Chondrocyte (in vitro differentiated cells): Measurements from ENCODE around the gene VRTN. TPM values are rescaled to one million over a fixed set of nuclear protein-coding genes. Genes with fewer than 3 reads are reported as not detected.

Experiments used
- DNase-seq: peaks from one replicate; pipeline ENCODE4 v3.0.0; 2021; ENCODE audit warnings: mixed read lengths, low spot score
- H3K27ac Mint-ChIP-seq: one replicate; pipeline ENCODE4 v1.8.0; 2021; ENCODE audit warnings: mild to moderate bottlenecking, moderate library complexity, mixed read lengths; ENCODE audit not compliant: unreplicated experiment
- H3K27me3 Mint-ChIP-seq: 2 replicates; pipeline ENCODE4 v1.8.0; 2021; ENCODE audit warnings: low read depth, mixed read lengths
- H3K36me3 Mint-ChIP-seq: 2 replicates; pipeline ENCODE4 v1.8.0; 2021; ENCODE audit warnings: low read depth, mixed read lengths
- H3K4me1 Mint-ChIP-seq: 2 replicates; pipeline ENCODE4 v1.8.0; 2021; ENCODE audit warnings: low read depth, mild to moderate bottlenecking, mixed read lengths
- H3K4me3 Mint-ChIP-seq: one replicate; pipeline ENCODE4 v1.8.0; 2021; ENCODE audit warnings: mild to moderate bottlenecking, moderate library complexity, mixed read lengths; ENCODE audit not compliant: unreplicated experiment
- H3K9me3 Mint-ChIP-seq: 2 replicates; pipeline ENCODE4 v1.8.0; 2021; ENCODE audit warnings: low read depth, mixed read lengths
- total RNA-seq: library from RNA; stranded (reverse); gene quantifications from 3 replicates; pipeline ENCODE4 v1.2.1, GENCODE V29; 2021
- TF ChIP-seq, protein P1 (sequence below): fragments of 200-600 bp; sonication (generic); IDR thresholded peaks from 2 replicates; pipeline ENCODE4 v1.5.0; 2021; ENCODE audit warnings: antibody characterized with exemption, mild to moderate bottlenecking, moderate library complexity

Gene VRTN
- total RNA-seq, 1 donor from 2014 or later = not detected

DNA sequence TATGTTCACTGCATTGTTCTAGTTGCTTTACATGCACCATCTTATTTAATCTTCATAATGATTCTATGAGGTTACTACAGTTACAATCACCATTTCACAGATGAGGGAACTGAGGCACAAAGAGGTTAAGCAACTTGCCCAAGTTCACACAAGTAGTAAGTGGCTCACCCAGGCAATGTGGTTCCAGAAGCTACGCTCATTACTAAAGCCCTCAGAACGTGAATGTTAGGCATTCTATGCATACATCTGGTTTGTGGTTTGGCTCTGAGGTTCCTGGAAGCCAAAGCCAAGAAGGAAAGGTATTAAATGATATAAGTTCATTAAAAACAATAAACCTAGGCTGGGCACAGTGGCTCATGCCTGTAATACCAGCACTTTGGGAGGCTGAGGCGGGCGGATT lies 14.4 kb upstream of the VRTN start:
- no peak overlapping the region for H3K4me3 Mint-ChIP-seq
- no peaks in the 10 kb centered on the region for H3K4me1 Mint-ChIP-seq
- H3K27me3 Mint-ChIP-seq = peaks cover 15% of the 10 kb centered on the region
- TF ChIP-seq, protein P1, sequence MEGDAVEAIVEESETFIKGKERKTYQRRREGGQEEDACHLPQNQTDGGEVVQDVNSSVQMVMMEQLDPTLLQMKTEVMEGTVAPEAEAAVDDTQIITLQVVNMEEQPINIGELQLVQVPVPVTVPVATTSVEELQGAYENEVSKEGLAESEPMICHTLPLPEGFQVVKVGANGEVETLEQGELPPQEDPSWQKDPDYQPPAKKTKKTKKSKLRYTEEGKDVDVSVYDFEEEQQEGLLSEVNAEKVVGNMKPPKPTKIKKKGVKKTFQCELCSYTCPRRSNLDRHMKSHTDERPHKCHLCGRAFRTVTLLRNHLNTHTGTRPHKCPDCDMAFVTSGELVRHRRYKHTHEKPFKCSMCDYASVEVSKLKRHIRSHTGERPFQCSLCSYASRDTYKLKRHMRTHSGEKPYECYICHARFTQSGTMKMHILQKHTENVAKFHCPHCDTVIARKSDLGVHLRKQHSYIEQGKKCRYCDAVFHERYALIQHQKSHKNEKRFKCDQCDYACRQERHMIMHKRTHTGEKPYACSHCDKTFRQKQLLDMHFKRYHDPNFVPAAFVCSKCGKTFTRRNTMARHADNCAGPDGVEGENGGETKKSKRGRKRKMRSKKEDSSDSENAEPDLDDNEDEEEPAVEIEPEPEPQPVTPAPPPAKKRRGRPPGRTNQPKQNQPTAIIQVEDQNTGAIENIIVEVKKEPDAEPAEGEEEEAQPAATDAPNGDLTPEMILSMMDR = no peak
- no peak overlapping the region for H3K27ac Mint-ChIP-seq
- no peaks in the 10 kb centered on the region for H3K9me3 Mint-ChIP-seq
- no peaks in the 10 kb centered on the region for H3K36me3 Mint-ChIP-seq
- no peak for DNase-seq

DNA sequence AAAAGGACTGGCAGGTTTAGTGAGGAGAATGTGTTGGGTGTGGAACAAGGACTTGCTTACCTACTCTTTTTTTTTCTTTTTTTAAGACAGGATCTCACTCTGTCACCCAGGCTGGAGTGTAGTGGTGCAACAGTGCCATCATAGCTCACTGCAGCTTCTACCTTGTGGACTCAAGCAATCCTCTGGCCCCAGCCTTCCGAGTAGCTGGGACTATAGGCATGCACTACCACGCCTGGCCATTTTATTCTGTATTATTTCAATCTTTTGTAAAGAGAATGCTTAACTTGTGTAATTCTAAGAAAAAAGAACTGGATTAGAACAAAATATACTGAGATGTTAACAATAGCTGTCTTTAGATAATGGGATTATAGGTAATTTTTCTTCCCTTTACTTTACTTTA lies 1.9 kb upstream of the VRTN start:
- H3K27ac Mint-ChIP-seq = no peak overlapping the region
- H3K4me1 Mint-ChIP-seq = peaks cover 4% of the 10 kb centered on the region
- TF ChIP-seq, protein P1 = no peak
- no peak overlapping the region for H3K4me3 Mint-ChIP-seq
- no peaks in the 10 kb centered on the region for H3K9me3 Mint-ChIP-seq
- H3K36me3 Mint-ChIP-seq = no peaks in the 10 kb centered on the region
- peaks cover 31% of the 10 kb centered on the region for H3K27me3 Mint-ChIP-seq
- peak; percentile 19 for DNase-seq

DNA sequence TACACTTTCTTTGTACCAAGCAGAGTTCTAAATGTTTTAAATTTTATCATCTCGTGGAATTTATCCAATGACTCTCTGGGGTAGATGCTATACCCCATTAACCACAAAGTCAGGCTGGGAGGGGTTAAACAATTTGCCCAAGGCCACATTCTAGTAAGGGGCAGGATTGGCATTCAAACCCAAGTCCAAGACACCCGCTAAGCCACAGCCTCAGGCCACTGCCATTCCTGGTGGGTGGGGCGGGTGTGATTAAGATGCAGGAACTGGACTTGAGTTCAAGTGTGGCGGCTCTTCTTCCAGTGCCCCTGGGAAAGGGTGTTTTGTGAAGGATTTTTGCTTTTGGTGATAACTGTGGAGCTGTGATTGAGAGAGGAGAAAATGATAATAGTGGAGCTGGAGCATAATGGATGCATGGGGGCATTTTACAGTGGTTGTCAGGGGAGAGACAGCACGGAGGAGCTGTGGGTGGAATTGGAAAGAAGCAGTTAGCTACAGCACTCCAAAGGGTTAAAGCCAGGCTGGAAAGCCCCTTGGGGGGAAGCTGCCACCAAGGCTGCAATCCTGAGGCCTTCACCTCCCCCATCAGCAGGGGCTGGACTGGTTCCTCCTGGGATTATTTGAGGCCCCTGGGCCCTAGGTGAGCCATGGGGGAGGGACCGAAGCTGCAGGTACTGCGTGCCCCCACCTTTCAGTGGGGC lies 1.0 kb upstream of the VRTN start:
- peaks cover 35% of the 10 kb centered on the region for H3K27me3 Mint-ChIP-seq
- TF ChIP-seq, protein P1 = no peak
- H3K36me3 Mint-ChIP-seq = no peaks in the 10 kb centered on the region
- DNase-seq = peak; percentile 20
- no peak overlapping the region for H3K27ac Mint-ChIP-seq
- no peaks in the 10 kb centered on the region for H3K9me3 Mint-ChIP-seq
- H3K4me3 Mint-ChIP-seq = no peak overlapping the region
- H3K4me1 Mint-ChIP-seq = peaks cover 4% of the 10 kb centered on the region

- Mint-ChIP-seq H3K4me3 (no peak overlapping the region), H3K9me3 (no peaks in the 10 kb centered on the region), H3K4me1 (peaks cover 4% of the 10 kb centered on the region), H3K27ac (no peak overlapping the region), H3K36me3 (no peaks in the 10 kb centered on the region), H3K27me3 (peaks cover 40% of the 10 kb centered on the region)
- TF ChIP-seq, protein P1 = no peak
- DNase-seq = peak; percentile 47
These were observed 523 bp upstream of the VRTN start for GRCh38 chr14:74347795-74348100.

DNA sequence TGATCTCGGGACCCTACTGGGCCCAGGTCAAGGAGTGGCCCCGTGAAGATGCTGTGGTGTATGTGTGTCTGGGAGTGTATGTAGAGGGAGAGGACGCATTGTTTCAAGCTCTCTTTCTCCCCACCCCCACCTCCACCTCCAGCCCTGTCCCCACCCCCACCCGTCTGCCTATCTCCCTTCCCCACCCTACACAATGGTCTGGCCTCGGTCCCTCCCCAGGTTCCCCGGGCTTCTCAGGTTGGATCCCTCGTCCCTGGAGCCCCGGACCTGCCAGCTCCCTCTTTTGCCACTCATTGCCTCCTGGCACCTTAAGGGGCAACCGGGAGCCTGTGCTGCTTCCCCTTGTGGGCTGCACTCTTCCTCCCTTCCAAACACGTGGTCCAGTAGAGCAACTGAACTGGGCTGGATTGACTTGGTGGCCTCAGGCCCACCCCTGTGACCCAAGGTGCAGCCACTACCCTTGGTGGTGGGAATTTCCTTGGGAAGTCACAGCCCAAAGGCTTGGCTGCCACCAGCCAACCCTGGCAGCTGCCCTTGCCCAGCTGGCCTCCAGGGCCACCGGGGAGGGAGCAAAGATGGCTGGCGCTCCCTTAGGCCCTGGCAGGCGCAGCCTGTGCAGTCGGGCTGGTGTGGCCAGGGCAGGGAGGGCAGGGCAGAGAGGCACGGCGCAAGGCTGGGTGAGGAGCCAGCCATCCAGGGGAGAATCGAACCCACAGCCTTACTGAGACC lies 628 bp downstream of the VRTN start:
- Mint-ChIP-seq H3K27ac (no peak overlapping the region), H3K36me3 (no peaks in the 10 kb centered on the region)
- TF ChIP-seq, protein P1 = no peak

More for the DNA sequence above, 628 bp downstream of the VRTN start:
- H3K4me1 Mint-ChIP-seq = peaks cover 4% of the 10 kb centered on the region
- DNase-seq = peak; percentile 61
- no peak overlapping the region for H3K4me3 Mint-ChIP-seq
- H3K9me3 Mint-ChIP-seq = no peaks in the 10 kb centered on the region
- H3K27me3 Mint-ChIP-seq = peaks cover 39% of the 10 kb centered on the region
